Camera-type eye (tissue), 1 donor: ENCODE data around the gene HNF1B. TPM values are rescaled to one million over a fixed set of nuclear protein-coding genes. Genes with fewer than 3 reads are reported as not detected.

Source experiments
- total RNA-seq: library from RNA; depleted of rRNA; stranded (reverse); fragments of >200 nt; gene quantifications from one replicate; pipeline ENCODE4 v1.2.3, GENCODE V29; 2014

The HNF1B gene
- total RNA-seq = not detected

DNA sequence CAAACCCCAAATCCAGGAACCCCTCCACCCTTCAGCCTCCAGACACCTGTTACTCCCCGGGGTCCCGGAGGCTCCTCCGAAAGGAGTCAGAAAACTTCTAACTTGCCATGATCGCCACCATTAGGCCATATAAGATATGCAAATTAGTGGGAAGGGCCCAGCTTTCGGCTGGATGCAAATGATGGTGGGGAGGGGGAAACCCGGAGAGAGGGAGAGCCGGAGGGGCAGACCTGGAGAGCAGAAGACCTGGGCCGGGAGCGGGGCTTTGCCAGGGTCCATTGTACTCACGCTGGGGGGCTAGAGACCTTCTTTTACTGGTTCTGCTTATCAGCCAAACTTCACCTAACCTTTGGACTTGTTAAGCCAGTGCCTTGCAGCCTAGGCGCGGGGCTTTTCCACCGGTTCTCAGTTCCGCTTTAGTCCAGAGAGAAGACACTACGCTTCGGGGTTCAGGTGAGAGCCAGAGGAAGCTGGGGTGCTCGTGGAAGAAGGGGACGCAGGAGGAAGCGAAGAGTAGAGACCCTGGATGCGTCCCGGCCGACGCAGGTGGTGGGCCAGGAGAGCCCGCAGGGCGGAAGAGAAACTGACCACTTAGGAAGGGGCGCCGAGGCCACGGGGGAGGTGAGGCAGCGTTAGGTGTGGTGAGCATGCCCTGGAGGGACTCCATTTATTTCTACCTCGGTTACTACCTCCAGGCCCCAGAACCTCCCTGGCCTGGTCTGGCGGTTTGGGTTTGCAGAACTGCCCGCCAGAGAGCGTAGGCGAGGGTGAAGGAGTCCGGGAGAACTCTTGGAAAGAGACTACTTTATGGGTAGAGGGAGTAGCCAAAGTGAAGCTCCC, at the start of gene HNF1B:
Gene HNF1B, minus strand, starts transcription at position 99 of the 840 bp plus-strand sequence. CDS start 175 bp downstream, outside the sequence.

DNA sequence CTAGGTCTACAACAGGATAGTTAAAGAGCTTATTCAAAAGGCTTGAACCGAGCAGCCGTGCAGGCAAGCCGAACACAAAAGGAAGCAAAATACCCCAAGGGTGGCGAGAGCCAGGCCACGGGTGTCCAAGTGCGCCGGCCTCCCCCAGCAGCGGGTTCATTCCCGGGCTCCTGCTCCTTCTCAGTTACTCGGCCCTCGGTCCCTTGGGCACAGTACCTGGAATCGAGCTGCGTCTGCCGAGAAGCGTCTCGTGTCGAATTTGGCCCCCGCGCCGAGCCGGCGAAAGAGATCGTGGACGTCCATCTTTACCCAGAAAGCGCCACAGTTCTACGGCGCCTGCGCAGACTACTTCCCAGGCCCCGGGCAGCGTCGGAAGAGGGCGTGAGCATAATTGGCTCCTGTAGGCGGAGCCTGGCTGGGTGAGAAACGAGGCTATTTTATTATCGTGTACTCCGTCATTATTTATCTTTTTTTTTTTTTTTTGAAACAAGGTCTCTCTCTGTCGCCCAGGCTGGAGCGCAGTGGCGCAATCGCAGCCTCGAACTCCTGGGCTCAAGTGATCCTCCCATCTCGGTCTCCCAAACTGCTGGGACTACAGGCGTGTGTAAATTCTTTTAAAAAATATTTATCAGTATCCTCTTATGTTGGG, 101.6 kb downstream of the HNF1B start, which contains the start of gene DDX52:
Gene DDX52, minus strand, starts transcription at position 329 of the 649 bp plus-strand sequence. Its CDS starts 26 bp downstream, at position 303.

Other genes with a start within 250 kb of the HNF1B start
- gene SYNRG, start 135.6 kb downstream of the HNF1B start, total RNA-seq = 54.7 TPM
- gene DDX52, start 101.6 kb downstream of the HNF1B start, total RNA-seq = 39.6 TPM
- gene TBC1D3K, start 179.4 kb upstream of the HNF1B start, total RNA-seq = not detected
- 10.3 TPM for gene TBC1D3L, start 244.0 kb upstream of the HNF1B start, total RNA-seq